Measurements from ENCODE around the gene EIF5A2.

DNA sequence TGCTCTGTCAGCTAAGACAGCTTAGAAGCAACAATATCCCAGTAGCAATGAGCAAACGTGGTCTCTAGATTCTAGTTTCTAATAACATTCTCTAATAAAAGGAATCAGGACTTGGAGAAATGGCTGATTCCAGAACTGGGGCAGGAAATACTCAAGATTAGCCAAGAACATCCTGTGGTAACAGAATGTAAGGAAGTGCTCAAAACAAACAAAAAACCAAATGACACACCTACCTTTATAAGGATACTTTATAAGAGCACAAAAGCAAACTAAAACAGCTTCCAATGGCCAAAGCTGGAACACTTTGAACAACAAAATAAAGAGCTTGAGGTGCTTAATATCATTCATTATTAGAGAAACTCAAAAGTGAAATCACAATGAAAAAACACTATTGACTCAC, 33.1 kb upstream of the EIF5A2 start:
- TF ChIP-seq, protein P1, sequence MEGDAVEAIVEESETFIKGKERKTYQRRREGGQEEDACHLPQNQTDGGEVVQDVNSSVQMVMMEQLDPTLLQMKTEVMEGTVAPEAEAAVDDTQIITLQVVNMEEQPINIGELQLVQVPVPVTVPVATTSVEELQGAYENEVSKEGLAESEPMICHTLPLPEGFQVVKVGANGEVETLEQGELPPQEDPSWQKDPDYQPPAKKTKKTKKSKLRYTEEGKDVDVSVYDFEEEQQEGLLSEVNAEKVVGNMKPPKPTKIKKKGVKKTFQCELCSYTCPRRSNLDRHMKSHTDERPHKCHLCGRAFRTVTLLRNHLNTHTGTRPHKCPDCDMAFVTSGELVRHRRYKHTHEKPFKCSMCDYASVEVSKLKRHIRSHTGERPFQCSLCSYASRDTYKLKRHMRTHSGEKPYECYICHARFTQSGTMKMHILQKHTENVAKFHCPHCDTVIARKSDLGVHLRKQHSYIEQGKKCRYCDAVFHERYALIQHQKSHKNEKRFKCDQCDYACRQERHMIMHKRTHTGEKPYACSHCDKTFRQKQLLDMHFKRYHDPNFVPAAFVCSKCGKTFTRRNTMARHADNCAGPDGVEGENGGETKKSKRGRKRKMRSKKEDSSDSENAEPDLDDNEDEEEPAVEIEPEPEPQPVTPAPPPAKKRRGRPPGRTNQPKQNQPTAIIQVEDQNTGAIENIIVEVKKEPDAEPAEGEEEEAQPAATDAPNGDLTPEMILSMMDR (IDR thresholded peaks at IDR 0.05) = no peak
- no peak for TF ChIP-seq POLR2A (IDR thresholded peaks at IDR 0.05)
